Lower leg skin (tissue), 3 donors: ENCODE data around the gene MAX.

Experiments used
- POLR2A ChIP-seq, 2 donors: fragments of 450-650 bp; IDR thresholded peaks; one replicate each; pipeline ENCODE4 v1.6.1; 2016 to 2017; ENCODE audit warnings: antibody characterized with exemption in 2 of 2, mild to moderate bottlenecking in 1 of 2, moderate library complexity in 1 of 2
- TF ChIP-seq, protein P1 (sequence below), 3 donors: fragments of 450-650 bp; IDR thresholded peaks; one replicate each; pipeline ENCODE4 v1.5.1; 2016; ENCODE audit warnings: antibody characterized with exemption in 3 of 3, mild to moderate bottlenecking in 3 of 3, moderate library complexity in 2 of 3

DNA sequence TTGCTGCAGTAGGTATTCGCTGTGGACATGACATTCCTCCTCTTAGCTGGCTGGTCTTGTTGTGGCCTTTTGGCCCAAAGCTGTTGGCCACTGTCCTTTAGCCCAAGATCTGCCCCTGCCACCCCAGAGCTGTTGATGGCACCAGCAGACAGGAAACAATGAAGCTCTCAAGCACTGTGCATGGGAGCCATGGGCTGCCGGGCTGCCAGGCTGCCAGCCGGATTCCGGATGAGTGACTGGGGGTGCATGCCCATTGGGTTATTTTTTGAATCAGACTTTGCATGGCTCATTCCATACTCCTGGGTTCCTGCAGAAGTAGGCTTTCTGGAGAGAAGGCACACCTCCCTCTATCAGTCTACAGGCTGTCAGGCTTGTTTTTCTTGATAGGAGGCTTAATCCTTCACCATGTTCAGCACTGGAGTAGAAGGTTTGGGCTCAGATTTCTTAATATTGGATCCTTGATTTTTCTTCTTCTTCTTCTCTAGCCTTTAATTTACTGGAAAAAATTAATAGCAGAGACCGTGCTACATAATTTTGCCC, 32.4 kb downstream of the MAX start:
- no peak for TF ChIP-seq POLR2A (IDR thresholded peaks at IDR 0.05)
- TF ChIP-seq, protein P1, sequence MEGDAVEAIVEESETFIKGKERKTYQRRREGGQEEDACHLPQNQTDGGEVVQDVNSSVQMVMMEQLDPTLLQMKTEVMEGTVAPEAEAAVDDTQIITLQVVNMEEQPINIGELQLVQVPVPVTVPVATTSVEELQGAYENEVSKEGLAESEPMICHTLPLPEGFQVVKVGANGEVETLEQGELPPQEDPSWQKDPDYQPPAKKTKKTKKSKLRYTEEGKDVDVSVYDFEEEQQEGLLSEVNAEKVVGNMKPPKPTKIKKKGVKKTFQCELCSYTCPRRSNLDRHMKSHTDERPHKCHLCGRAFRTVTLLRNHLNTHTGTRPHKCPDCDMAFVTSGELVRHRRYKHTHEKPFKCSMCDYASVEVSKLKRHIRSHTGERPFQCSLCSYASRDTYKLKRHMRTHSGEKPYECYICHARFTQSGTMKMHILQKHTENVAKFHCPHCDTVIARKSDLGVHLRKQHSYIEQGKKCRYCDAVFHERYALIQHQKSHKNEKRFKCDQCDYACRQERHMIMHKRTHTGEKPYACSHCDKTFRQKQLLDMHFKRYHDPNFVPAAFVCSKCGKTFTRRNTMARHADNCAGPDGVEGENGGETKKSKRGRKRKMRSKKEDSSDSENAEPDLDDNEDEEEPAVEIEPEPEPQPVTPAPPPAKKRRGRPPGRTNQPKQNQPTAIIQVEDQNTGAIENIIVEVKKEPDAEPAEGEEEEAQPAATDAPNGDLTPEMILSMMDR (IDR thresholded peaks at IDR 0.05): no peak
